Trophoblast cell (in vitro differentiated cells and primary cell): ENCODE measurements around the gene ADIG. TPM values are rescaled to one million over a fixed set of nuclear protein-coding genes. Genes with fewer than 3 reads are reported as not detected.

Source experiments
- DNase-seq, 2 donors: peaks; one replicate each; pipeline ENCODE4 v3.0.0-alpha.2; 2016
- H2AFZ ChIP-seq: 2 replicates; pipeline ENCODE4 v1.6.1; 2013; ENCODE audit warnings: low read length, moderate library complexity, mild to moderate bottlenecking; ENCODE audit not compliant: insufficient read depth, poor library complexity
- H2AK5ac ChIP-seq: 2 replicates; pipeline ENCODE4 v1.6.1; 2013; ENCODE audit warnings: mild to moderate bottlenecking, low read length
- H2BK120ac ChIP-seq: 2 replicates; pipeline ENCODE4 v1.6.1; 2013; ENCODE audit warnings: low read length, mild to moderate bottlenecking, moderate library complexity; ENCODE audit not compliant: insufficient read depth, poor library complexity
- H2BK12ac ChIP-seq: 2 replicates; pipeline ENCODE4 v1.6.1; 2013; ENCODE audit warnings: mild to moderate bottlenecking, low read length, moderate library complexity
- H2BK5ac ChIP-seq: 2 replicates; pipeline ENCODE4 v1.6.1; 2013; ENCODE audit warnings: low read length, low read depth, moderate library complexity, mild to moderate bottlenecking; ENCODE audit not compliant: poor library complexity
- H3K14ac ChIP-seq: 2 replicates; pipeline ENCODE4 v1.6.1; 2013; ENCODE audit warnings: mild to moderate bottlenecking, low read length
- H3K18ac ChIP-seq: 2 replicates; pipeline ENCODE4 v1.6.1; 2013; ENCODE audit warnings: mild to moderate bottlenecking, low read length
- H3K23ac ChIP-seq: 2 replicates; pipeline ENCODE4 v1.6.1; 2013; ENCODE audit warnings: low read length
- H3K27ac ChIP-seq: 2 replicates; pipeline ENCODE4 v1.5.1; 2013; ENCODE audit warnings: low read depth, mild to moderate bottlenecking, inconsistent platforms, low read length, moderate library complexity
- H3K27me3 ChIP-seq: 2 replicates; pipeline ENCODE4 v1.6.1; 2013; ENCODE audit warnings: inconsistent platforms, mild to moderate bottlenecking, low read length, moderate library complexity; ENCODE audit not compliant: insufficient read depth
- H3K36me3 ChIP-seq, 2 experiments: 1 replicate in 1 of 2; 2 replicates in 1 of 2; pipeline ENCODE4 v1.6.1; 2013; ENCODE audit warnings: low read length in 2 of 2, mild to moderate bottlenecking in 2 of 2, moderate library complexity in 1 of 2; ENCODE audit not compliant: insufficient read depth in 2 of 2, control insufficient read depth in 1 of 2
- H3K4ac ChIP-seq: 2 replicates; pipeline ENCODE4 v1.6.1; 2013; ENCODE audit warnings: low read depth, mild to moderate bottlenecking, low read length, moderate library complexity
- H3K4me1 ChIP-seq, 2 experiments: 1 replicate in 1 of 2; 2 replicates in 1 of 2; pipeline ENCODE4 v1.6.1; 2013; ENCODE audit warnings: low read length in 2 of 2, mild to moderate bottlenecking in 2 of 2, moderate library complexity in 1 of 2; ENCODE audit not compliant: insufficient read depth in 2 of 2, control insufficient read depth in 1 of 2
- H3K4me2 ChIP-seq: 2 replicates; pipeline ENCODE4 v1.6.1; 2013; ENCODE audit warnings: inconsistent platforms, mild to moderate bottlenecking, low read length, moderate library complexity
- H3K4me3 ChIP-seq: 2 replicates; pipeline ENCODE4 v1.5.1; 2013; ENCODE audit warnings: mild to moderate bottlenecking, low read depth, low read length, inconsistent platforms
- H3K79me1 ChIP-seq: one replicate; pipeline ENCODE4 v1.6.1; 2013; ENCODE audit warnings: low read length
- H3K79me2 ChIP-seq: 2 replicates; pipeline ENCODE4 v1.6.1; 2013; ENCODE audit warnings: low read length, mild to moderate bottlenecking; ENCODE audit not compliant: control insufficient read depth, insufficient read depth, poor library complexity
- H3K9ac ChIP-seq: 2 replicates; pipeline ENCODE4 v1.6.1; 2013; ENCODE audit warnings: mild to moderate bottlenecking, low read length
- H3K9me3 ChIP-seq: 2 replicates; pipeline ENCODE4 v1.6.1; 2013; ENCODE audit warnings: low read depth, mild to moderate bottlenecking, control low read depth, inconsistent platforms, low read length; ENCODE audit not compliant: insufficient read depth
- H4K12ac ChIP-seq: 2 replicates; pipeline ENCODE4 v1.6.1; 2013; ENCODE audit warnings: low read depth, mild to moderate bottlenecking, low read length, moderate library complexity
- H4K8ac ChIP-seq: 2 replicates; pipeline ENCODE4 v1.6.1; 2013; ENCODE audit warnings: low read depth, mild to moderate bottlenecking, low read length, moderate library complexity
- H4K91ac ChIP-seq: one replicate; pipeline ENCODE4 v1.6.1; 2013; ENCODE audit warnings: low read depth, mild to moderate bottlenecking, low read length, moderate library complexity
- WGBS: extraction: QIAGEN DNeasy Blood & Tissue Kit; methylation state at CpG from one replicate; pipeline ENCODE4 v1.1.7; 2013; ENCODE audit warnings: missing lambda C conversion rate; ENCODE audit not compliant: insufficient read length, insufficient coverage; ENCODE audit errors: extremely low coverage; 5-methylcytosine and 5-hydroxymethylcytosine counted together
- polyA plus RNA-seq: library from polyadenylated mRNA; stranded (reverse); fragments of 200-250 nt; gene quantifications from 2 replicates; pipeline ENCODE4 v1.2.3, GENCODE V29; 2013

The ADIG gene
- polyA plus RNA-seq = not detected in 2 replicates

GRCh38 chr20:38581013-38581412, at the start of gene ADIG:
ADIG (plus strand) TSS chr20:38581197; CDS start chr20:38581251, 54 bp downstream.
- H2BK12ac ChIP-seq = no peak within 1 kb of the TSS
- peaks cover 0 to 5% of the 10 kb centered on the region in 2 experiments for H3K36me3 ChIP-seq
- H4K12ac ChIP-seq = no peak within 1 kb of the TSS
- DNase-seq = no peak
- H3K14ac ChIP-seq = no peak within 1 kb of the TSS
- peaks cover 2% of the 10 kb centered on the region for H3K9me3 ChIP-seq
- no peak within 1 kb of the TSS for H3K23ac ChIP-seq
- H3K79me2 ChIP-seq = no peaks in the 10 kb centered on the region
- no CpG with 5 or more reads among the region's 5 CpGs for WGBS
- no peak within 1 kb of the TSS for H4K8ac ChIP-seq
- no peak within 1 kb of the TSS for H2AFZ ChIP-seq
- no peak within 1 kb of the TSS for H2BK120ac ChIP-seq
- no peak within 1 kb of the TSS for H2AK5ac ChIP-seq
- H3K27ac ChIP-seq = no peak within 1 kb of the TSS
- no peaks in the 10 kb centered on the region for H3K79me1 ChIP-seq
- H3K4me3 ChIP-seq = no peak within 1 kb of the TSS
- no peak within 1 kb of the TSS for H3K4me2 ChIP-seq
- H3K4ac ChIP-seq = no peak within 1 kb of the TSS
- no peaks in the 10 kb centered on the region for H3K27me3 ChIP-seq
- peaks cover 10 to 11% of the 10 kb centered on the region in 2 experiments for H3K4me1 ChIP-seq
- no peak within 1 kb of the TSS for H3K18ac ChIP-seq
- H4K91ac ChIP-seq = peak within 1 kb of the TSS; percentile 42
- H2BK5ac ChIP-seq = no peak within 1 kb of the TSS
- H3K9ac ChIP-seq = no peak within 1 kb of the TSS

DNA sequence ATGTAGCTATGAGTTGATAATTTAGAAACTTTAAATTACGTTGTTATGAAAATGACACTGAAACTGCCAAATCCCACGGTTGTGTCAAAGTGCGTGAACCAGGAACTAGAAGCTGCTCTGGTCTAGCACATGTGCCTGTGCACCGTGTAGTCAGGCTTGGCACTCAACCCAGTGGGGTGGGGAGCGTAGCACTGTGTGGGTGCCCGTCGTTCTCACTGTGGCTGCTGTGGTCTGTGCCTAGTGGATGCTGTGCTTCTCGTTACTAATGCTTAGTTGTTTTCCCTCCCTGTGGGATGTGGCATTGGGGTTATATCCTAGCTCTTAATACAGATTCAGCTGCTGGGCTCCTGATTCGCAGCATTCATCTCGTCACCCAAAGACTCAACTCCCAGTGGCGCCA, 46.2 kb upstream of the ADIG start:
- Histone ChIP-seq H4K12ac (no peak overlapping the region), H2BK5ac (no peak overlapping the region), H3K79me1 (no peaks in the 10 kb centered on the region), H3K23ac (no peak overlapping the region), H3K18ac (no peak overlapping the region), H3K27ac (no peak overlapping the region), H3K4me1 (no peaks in the 10 kb centered on the region), H2AFZ (no peak overlapping the region), H3K9ac (no peak overlapping the region), H3K9me3 (no peaks in the 10 kb centered on the region), H3K4ac (no peak overlapping the region), H3K79me2 (no peaks in the 10 kb centered on the region), H4K8ac (no peak overlapping the region), H3K4me2 (no peak overlapping the region), H2AK5ac (no peak overlapping the region), H3K36me3 (peaks cover 18 to 28% of the 10 kb centered on the region in 2 experiments), H2BK12ac (no peak overlapping the region), H2BK120ac (no peak overlapping the region), H3K14ac (no peak overlapping the region), H4K91ac (no peak overlapping the region), H3K27me3 (no peaks in the 10 kb centered on the region), H3K4me3 (no peak overlapping the region)
- no peak for DNase-seq
- WGBS = no CpG with 5 or more reads among the region's 11 CpGs

GRCh38 chr20:38536310-38536709, 44.7 kb upstream of the ADIG start:
- no CpG with 5 or more reads among the region's 2 CpGs for WGBS
- Histone ChIP-seq H2BK120ac (no peak overlapping the region), H3K9me3 (no peaks in the 10 kb centered on the region), H2BK12ac (no peak overlapping the region), H3K4me2 (no peak overlapping the region), H3K4me3 (no peak overlapping the region), H3K79me1 (no peaks in the 10 kb centered on the region), H3K27me3 (no peaks in the 10 kb centered on the region), H3K14ac (no peak overlapping the region), H2AFZ (no peak overlapping the region), H4K8ac (no peak overlapping the region), H3K79me2 (no peaks in the 10 kb centered on the region), H3K36me3 (peaks cover 17 to 30% of the 10 kb centered on the region in 2 experiments), H3K18ac (no peak overlapping the region), H3K27ac (no peak overlapping the region), H3K23ac (no peak overlapping the region), H4K12ac (no peak overlapping the region), H3K9ac (no peak overlapping the region), H3K4ac (no peak overlapping the region), H2BK5ac (no peak overlapping the region), H3K4me1 (no peaks in the 10 kb centered on the region), H4K91ac (no peak overlapping the region), H2AK5ac (no peak overlapping the region)
- no peak for DNase-seq

GRCh38 chr20:38537176-38537575, 43.8 kb upstream of the ADIG start:
- H3K4me1 ChIP-seq = no peaks in the 10 kb centered on the region
- no CpG with 5 or more reads among the region's 1 CpG for WGBS
- no peaks in the 10 kb centered on the region for H3K27me3 ChIP-seq
- H3K36me3 ChIP-seq = peaks cover 15 to 35% of the 10 kb centered on the region in 2 experiments
- no peaks in the 10 kb centered on the region for H3K9me3 ChIP-seq
- no peak overlapping the region for H2BK5ac ChIP-seq
- no peak overlapping the region for H2BK120ac ChIP-seq
- H3K4me3 ChIP-seq = no peak overlapping the region
- H3K14ac ChIP-seq = no peak overlapping the region
- H3K27ac ChIP-seq = no peak overlapping the region
- no peak overlapping the region for H2AFZ ChIP-seq
- H4K8ac ChIP-seq = no peak overlapping the region
- H3K4me2 ChIP-seq = no peak overlapping the region
- H3K79me1 ChIP-seq = no peaks in the 10 kb centered on the region
- no peak overlapping the region for H3K23ac ChIP-seq
- no peak overlapping the region for H4K12ac ChIP-seq
- no peak overlapping the region for H3K18ac ChIP-seq
- H3K9ac ChIP-seq = no peak overlapping the region
- no peak overlapping the region for H2AK5ac ChIP-seq
- no peak overlapping the region for H2BK12ac ChIP-seq
- DNase-seq = no peak
- no peak overlapping the region for H3K4ac ChIP-seq
- no peak overlapping the region for H4K91ac ChIP-seq
- no peaks in the 10 kb centered on the region for H3K79me2 ChIP-seq
